HEK293 (cell line): Measurements from ENCODE around the gene EBLN2.

ENCODE experiments used
- CTCF ChIA-PET: fragments of 350-600 bp; formaldehyde crosslinking; extraction: SDS; loops from one replicate; lab custom pipeline; 2021; ENCODE audit warnings: antibody characterized with exemption; lab: Yijun Ruan, JAX
- POLR2A ChIA-PET: fragments of 300-600 bp; formaldehyde crosslinking; extraction: SDS; loops from one replicate; lab custom pipeline; 2020; ENCODE audit warnings: antibody characterized with exemption, inconsistent platforms; lab: Yijun Ruan, JAX
- H3K27ac ChIP-seq: fragments of 200-500 bp; sonication (Bioruptor generic); 2 replicates; pipeline ENCODE4 v1.5.1; 2014; ENCODE audit warnings: low read depth, low read length, control low read depth, inconsistent platforms; ENCODE audit errors: extremely low read depth
- H3K36me3 ChIP-seq, 2 experiments: fragments of 200-500 bp in 1 of 2; sonication (Bioruptor generic) in 1 of 2; 1 replicate in 1 of 2; 2 replicates in 1 of 2; pipeline ENCODE4 v1.5.1; 2014 to 2017; ENCODE audit warnings: inconsistent platforms in 2 of 2, low read length in 2 of 2; ENCODE audit not compliant: control insufficient read depth in 2 of 2, insufficient read depth in 1 of 2
- H3K4me1 ChIP-seq: fragments of 200-500 bp; sonication (Bioruptor generic); 2 replicates; pipeline ENCODE4 v1.5.1; 2014; ENCODE audit warnings: mild to moderate bottlenecking, low read length, inconsistent platforms; ENCODE audit not compliant: control insufficient read depth, insufficient read depth
- H3K4me3 ChIP-seq: 2 replicates; pipeline ENCODE4 v1.5.1; 2011; ENCODE audit warnings: low read depth, mild to moderate bottlenecking, control low read depth, low read length, moderate library complexity
- H3K9me3 ChIP-seq: fragments of 200-500 bp; sonication (Bioruptor generic); 2 replicates; pipeline ENCODE4 v1.5.1; 2014; ENCODE audit warnings: low read depth, low read length, inconsistent platforms; ENCODE audit not compliant: control insufficient read depth, insufficient read depth
- HOXC10 ChIP-seq: sonication (generic); formaldehyde crosslinking; IDR thresholded peaks from 2 replicates; pipeline ENCODE4 v1.8.1; 2023; ENCODE audit warnings: mild to moderate bottlenecking, missing genetic modification reagents
- KLF8 ChIP-seq: fragments of 450-650 bp; formaldehyde crosslinking; IDR thresholded peaks from 2 replicates; pipeline ENCODE4 v1.5.1; 2016; ENCODE audit warnings: missing biosample characterization, missing genetic modification characterization
- REST ChIP-seq: fragments of 450-650 bp; formaldehyde crosslinking; IDR thresholded peaks from 2 replicates; pipeline ENCODE4 v1.5.1; 2016; ENCODE audit warnings: missing biosample characterization, missing genetic modification characterization
- SETDB1 ChIP-seq: IDR thresholded peaks from one replicate; pipeline ENCODE4 v1.6.1; 2017; ENCODE audit warnings: mild to moderate bottlenecking, low read length, moderate library complexity, mixed read lengths; ENCODE audit not compliant: insufficient read length
- YY2 ChIP-seq: fragments of 450-650 bp; formaldehyde crosslinking; IDR thresholded peaks from 2 replicates; pipeline ENCODE4 v1.5.1; 2016; ENCODE audit warnings: missing biosample characterization, missing genetic modification characterization
- ZBTB6 ChIP-seq: fragments of 450-650 bp; formaldehyde crosslinking; IDR thresholded peaks from 2 replicates; pipeline ENCODE4 v1.5.1; 2017; ENCODE audit warnings: missing biosample characterization, missing genetic modification characterization
- ZFP69B ChIP-seq: fragments of 450-650 bp; formaldehyde crosslinking; IDR thresholded peaks from 2 replicates; pipeline ENCODE4 v1.5.1; 2016; ENCODE audit warnings: missing biosample characterization, missing genetic modification characterization
- ZNF132 ChIP-seq: fragments of 450-650 bp; formaldehyde crosslinking; IDR thresholded peaks from 2 replicates; pipeline ENCODE4 v1.5.1; 2017; ENCODE audit warnings: missing biosample characterization, missing genetic modification characterization, borderline replicate concordance
- ZNF239 ChIP-seq: fragments of 450-650 bp; formaldehyde crosslinking; IDR thresholded peaks from 2 replicates; pipeline ENCODE4 v1.5.1; 2016; ENCODE audit warnings: missing biosample characterization, missing genetic modification characterization
- ZNF26 ChIP-seq: fragments of 450-650 bp; formaldehyde crosslinking; IDR thresholded peaks from 2 replicates; pipeline ENCODE4 v1.5.1; 2016; ENCODE audit warnings: missing biosample characterization, missing genetic modification characterization
- ZNF341 ChIP-seq: fragments of 450-650 bp; formaldehyde crosslinking; IDR thresholded peaks from 2 replicates; pipeline ENCODE4; 2016; ENCODE audit warnings: low read depth, missing biosample characterization, missing genetic modification characterization
- ZNF501 ChIP-seq: fragments of 450-650 bp; formaldehyde crosslinking; IDR thresholded peaks from 2 replicates; pipeline ENCODE4 v1.5.1; 2016; ENCODE audit warnings: missing biosample characterization, missing genetic modification characterization
- ZNF548 ChIP-seq: fragments of 450-650 bp; formaldehyde crosslinking; IDR thresholded peaks from 2 replicates; pipeline ENCODE4 v1.5.1; 2016; ENCODE audit warnings: missing biosample characterization, missing genetic modification characterization
- ZNF549 ChIP-seq: fragments of 450-650 bp; IDR thresholded peaks from 2 replicates; pipeline ENCODE4 v1.5.1; 2018; ENCODE audit warnings: missing biosample characterization, missing genetic modification characterization, mild to moderate bottlenecking, inconsistent platforms, moderate library complexity
- ZNF558 ChIP-seq: fragments of 450-650 bp; formaldehyde crosslinking; IDR thresholded peaks from 2 replicates; pipeline ENCODE4 v1.5.1; 2016; ENCODE audit warnings: missing biosample characterization, missing genetic modification characterization
- ZNF623 ChIP-seq: fragments of 450-650 bp; formaldehyde crosslinking; IDR thresholded peaks from 2 replicates; pipeline ENCODE4 v1.5.1; 2016; ENCODE audit warnings: missing biosample characterization, missing genetic modification characterization
- ZNF692 ChIP-seq: fragments of 450-650 bp; formaldehyde crosslinking; IDR thresholded peaks from 2 replicates; pipeline ENCODE4 v1.5.1; 2016; ENCODE audit warnings: missing biosample characterization, missing genetic modification characterization
- ZNF707 ChIP-seq: fragments of 450-650 bp; formaldehyde crosslinking; IDR thresholded peaks from 2 replicates; pipeline ENCODE4 v1.5.1; 2016; ENCODE audit warnings: missing biosample characterization, missing genetic modification characterization
- ZNF791 ChIP-seq: fragments of 450-650 bp; formaldehyde crosslinking; IDR thresholded peaks from 2 replicates; pipeline ENCODE4 v1.5.1; 2016; ENCODE audit warnings: missing biosample characterization, missing genetic modification characterization
- ZNF830 ChIP-seq: fragments of 450-650 bp; IDR thresholded peaks from 2 replicates; pipeline ENCODE4 v1.5.0; 2018; ENCODE audit warnings: missing biosample characterization, missing genetic modification characterization, low read depth, mild to moderate bottlenecking, moderate library complexity
- ZSCAN23 ChIP-seq: fragments of 450-650 bp; formaldehyde crosslinking; IDR thresholded peaks from 2 replicates; pipeline ENCODE4 v1.5.1; 2016; ENCODE audit warnings: missing biosample characterization, missing genetic modification characterization
- TF ChIP-seq, protein P1 (sequence below): fragments of 450-650 bp; formaldehyde crosslinking; IDR thresholded peaks from 2 replicates; pipeline ENCODE4 v1.5.1; 2016; ENCODE audit warnings: missing biosample characterization, missing genetic modification characterization, low read depth
- TF ChIP-seq, protein P2 (sequence below): fragments of 450-650 bp; IDR thresholded peaks from 2 replicates; pipeline ENCODE4 v1.5.1; 2018; ENCODE audit warnings: missing biosample characterization, missing genetic modification characterization

The EBLN2 gene

DNA sequence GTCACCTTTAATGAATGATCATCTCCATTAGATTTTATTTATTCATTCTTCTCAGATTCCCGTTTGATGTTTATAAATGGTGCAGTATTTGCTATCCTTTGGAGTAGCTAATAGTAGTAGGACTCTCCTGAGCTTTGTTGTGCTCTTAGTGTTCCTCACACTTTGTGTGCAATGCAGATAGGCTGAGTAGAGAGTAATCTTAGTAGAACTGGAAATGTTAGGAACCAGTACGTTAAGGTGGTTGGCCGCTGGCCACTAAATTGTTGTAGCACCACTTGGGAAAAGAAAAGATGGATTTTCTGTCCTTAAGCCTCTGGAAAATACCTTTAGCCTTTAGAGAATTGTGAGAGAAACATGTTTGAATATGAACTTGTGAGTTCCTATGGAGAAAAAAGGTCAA, 19.9 kb upstream of the EBLN2 start (continued):
- TF ChIP-seq ZBTB6, result no peak
- TF ChIP-seq, protein P1, sequence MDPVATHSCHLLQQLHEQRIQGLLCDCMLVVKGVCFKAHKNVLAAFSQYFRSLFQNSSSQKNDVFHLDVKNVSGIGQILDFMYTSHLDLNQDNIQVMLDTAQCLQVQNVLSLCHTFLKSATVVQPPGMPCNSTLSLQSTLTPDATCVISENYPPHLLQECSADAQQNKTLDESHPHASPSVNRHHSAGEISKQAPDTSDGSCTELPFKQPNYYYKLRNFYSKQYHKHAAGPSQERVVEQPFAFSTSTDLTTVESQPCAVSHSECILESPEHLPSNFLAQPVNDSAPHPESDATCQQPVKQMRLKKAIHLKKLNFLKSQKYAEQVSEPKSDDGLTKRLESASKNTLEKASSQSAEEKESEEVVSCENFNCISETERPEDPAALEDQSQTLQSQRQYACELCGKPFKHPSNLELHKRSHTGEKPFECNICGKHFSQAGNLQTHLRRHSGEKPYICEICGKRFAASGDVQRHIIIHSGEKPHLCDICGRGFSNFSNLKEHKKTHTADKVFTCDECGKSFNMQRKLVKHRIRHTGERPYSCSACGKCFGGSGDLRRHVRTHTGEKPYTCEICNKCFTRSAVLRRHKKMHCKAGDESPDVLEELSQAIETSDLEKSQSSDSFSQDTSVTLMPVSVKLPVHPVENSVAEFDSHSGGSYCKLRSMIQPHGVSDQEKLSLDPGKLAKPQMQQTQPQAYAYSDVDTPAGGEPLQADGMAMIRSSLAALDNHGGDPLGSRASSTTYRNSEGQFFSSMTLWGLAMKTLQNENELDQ, result no peak
- no peak for TF ChIP-seq ZNF341 (tag by site-specific recombination)
- no peak for TF ChIP-seq ZNF692
- TF ChIP-seq, all 188 proteins: peak for 2

GRCh38 chr3:73043414-73043813, 18.0 kb upstream of the EBLN2 start:
- Histone ChIP-seq H3K36me3 (peaks cover 0 to 7% of the 10 kb centered on the region in 2 experiments; a peak in 2 of 3 replicates), H3K4me3 (no peak overlapping the region), H3K27ac (no peak overlapping the region), H3K4me1 (peaks cover 8% of the 10 kb centered on the region), H3K9me3 (no peaks in the 10 kb centered on the region)
- CTCF ChIA-PET, result interaction anchor here (1.0 kb wide), 1 partner anchor 13 kb away, joined by 3 read pairs; no protein-coding TSS in a partner anchor
- POLR2A ChIA-PET, result no interaction called here
- TF ChIP-seq YY2 (tag by site-specific recombination) (no peak), ZFP69B (no peak), REST (tag by site-specific recombination) (no peak), ZNF501 (tag by site-specific recombination) (no peak), ZNF791 (no peak), ZNF692 (no peak), SETDB1 (no peak), ZSCAN23 (tag by site-specific recombination) (no peak), ZNF623 (no peak), ZNF707 (no peak), ZNF548 (no peak), ZNF26 (tag by site-specific recombination) (no peak), ZNF239 (tag by site-specific recombination) (no peak), ZNF132 (tag by site-specific recombination) (no peak), ZNF558 (tag by site-specific recombination) (no peak), ZNF549 (tag by site-specific recombination) (no peak), HOXC10 (CRISPR knock-in tag) (no peak), KLF8 (tag by site-specific recombination) (no peak), ZNF830 (tag by site-specific recombination) (no peak)
- TF ChIP-seq, protein P2, sequence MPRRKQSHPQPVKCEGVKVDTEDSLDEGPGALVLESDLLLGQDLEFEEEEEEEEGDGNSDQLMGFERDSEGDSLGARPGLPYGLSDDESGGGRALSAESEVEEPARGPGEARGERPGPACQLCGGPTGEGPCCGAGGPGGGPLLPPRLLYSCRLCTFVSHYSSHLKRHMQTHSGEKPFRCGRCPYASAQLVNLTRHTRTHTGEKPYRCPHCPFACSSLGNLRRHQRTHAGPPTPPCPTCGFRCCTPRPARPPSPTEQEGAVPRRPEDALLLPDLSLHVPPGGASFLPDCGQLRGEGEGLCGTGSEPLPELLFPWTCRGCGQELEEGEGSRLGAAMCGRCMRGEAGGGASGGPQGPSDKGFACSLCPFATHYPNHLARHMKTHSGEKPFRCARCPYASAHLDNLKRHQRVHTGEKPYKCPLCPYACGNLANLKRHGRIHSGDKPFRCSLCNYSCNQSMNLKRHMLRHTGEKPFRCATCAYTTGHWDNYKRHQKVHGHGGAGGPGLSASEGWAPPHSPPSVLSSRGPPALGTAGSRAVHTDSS, result no peak
